SJCRH30 (cell line): ENCODE results near the gene MRPS5. TPM values are rescaled to one million over a fixed set of nuclear protein-coding genes. Genes with fewer than 3 reads are reported as not detected.
A peak's percentile ranks its signal among the peaks of the same experiment; 100 is the strongest.
"Not testable (repeated sequence)": the region's sequence is repeated elsewhere in the genome, so short reads cannot be mapped to it uniquely, and the experiment has no call there.

Experiments
- DNase-seq, 2 experiments: peaks; one replicate each; pipeline ENCODE4 v3.0.0-alpha.2; 2015 to 2020
- H3K27ac ChIP-seq: fragments of 250-450 bp; sonication (Bioruptor Pico); 2 replicates; pipeline ENCODE4 v1.5.1; 2020; ENCODE audit warnings: mild to moderate bottlenecking, moderate library complexity
- H3K27me3 ChIP-seq: fragments of 250-450 bp; sonication (Bioruptor Pico); 2 replicates; pipeline ENCODE4 v1.5.1; 2020; ENCODE audit warnings: mild to moderate bottlenecking, moderate library complexity
- H3K36me3 ChIP-seq: fragments of 250-450 bp; sonication (Bioruptor Pico); 2 replicates; pipeline ENCODE4 v1.5.1; 2020; ENCODE audit warnings: mild to moderate bottlenecking, moderate library complexity
- H3K4me1 ChIP-seq: fragments of 250-450 bp; sonication (Bioruptor Pico); 2 replicates; pipeline ENCODE4 v1.5.1; 2020; ENCODE audit warnings: mild to moderate bottlenecking, moderate library complexity
- H3K4me3 ChIP-seq: fragments of 250-450 bp; sonication (Bioruptor Pico); 2 replicates; pipeline ENCODE4 v1.5.1; 2020; ENCODE audit warnings: mild to moderate bottlenecking, moderate library complexity
- H3K9me3 ChIP-seq: fragments of 250-450 bp; sonication (Bioruptor Pico); replicated peaks from 2 replicates; pipeline ENCODE4 v1.5.1; 2020; ENCODE audit warnings: mild to moderate bottlenecking, moderate library complexity
- total RNA-seq: library from RNA; depleted of rRNA; stranded (reverse); fragments of >200 nt; shearing (Covaris generic); gene quantifications from 2 replicates; pipeline ENCODE4 v1.2.3, GENCODE V29; 2014

Gene MRPS5
- total RNA-seq, 1 experiment from 2014 or later = 63.6 TPM

DNA sequence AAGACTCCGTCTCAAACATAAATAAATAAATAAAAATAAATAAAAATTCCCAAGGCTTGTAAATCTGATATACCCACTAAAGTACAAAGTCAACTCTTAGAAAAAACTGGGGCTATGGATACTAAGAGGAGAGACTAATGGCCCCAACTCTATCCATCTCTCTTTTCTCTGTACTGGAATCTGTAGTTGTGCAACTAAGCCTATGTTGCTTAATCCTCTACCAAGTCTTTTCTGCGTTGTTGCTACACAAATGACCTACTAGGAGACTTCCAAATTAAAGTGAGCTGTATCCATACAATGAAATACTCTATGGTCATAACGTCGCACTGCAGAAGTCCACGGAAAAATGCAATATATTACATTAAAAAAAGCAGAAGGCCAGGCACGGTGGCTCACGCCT lies 8.1 kb downstream of the MRPS5 start:
- Histone ChIP-seq H3K4me1 (no peaks in the 10 kb centered on the region), H3K36me3 (peaks cover 70% of the 10 kb centered on the region)

DNA sequence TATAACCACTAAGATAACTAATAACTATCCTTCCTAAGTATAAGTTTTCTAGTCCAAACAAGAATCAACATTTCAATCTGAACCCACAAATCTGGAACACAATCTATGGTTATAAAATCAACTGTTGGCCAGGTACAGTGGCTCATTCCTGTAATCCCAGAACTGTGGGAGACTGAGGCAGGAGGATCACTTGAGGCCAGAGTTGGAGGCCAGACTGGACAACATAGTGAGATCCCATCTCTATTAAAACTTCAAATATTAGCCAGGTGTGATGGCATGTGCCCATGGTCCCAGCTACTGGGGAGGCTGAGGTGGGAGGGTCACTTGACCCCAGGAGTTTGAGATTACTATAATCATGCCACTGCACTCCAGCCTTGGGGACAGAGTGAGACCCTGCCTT lies 11.2 kb downstream of the MRPS5 start:
- Histone ChIP-seq H3K4me3 (no peak overlapping the region), H3K9me3 (no peaks in the 10 kb centered on the region), H3K4me1 (no peaks in the 10 kb centered on the region), H3K36me3 (peaks cover 83% of the 10 kb centered on the region), H3K27ac (no peak overlapping the region), H3K27me3 (no peaks in the 10 kb centered on the region)
- DNase-seq = no peak

More for the DNA sequence above, 8.1 kb downstream of the MRPS5 start:
- no peak overlapping the region for H3K4me3 ChIP-seq
- no peaks in the 10 kb centered on the region for H3K9me3 ChIP-seq
- no peak overlapping the region for H3K27ac ChIP-seq
- DNase-seq = no peak
- H3K27me3 ChIP-seq = no peaks in the 10 kb centered on the region

DNA sequence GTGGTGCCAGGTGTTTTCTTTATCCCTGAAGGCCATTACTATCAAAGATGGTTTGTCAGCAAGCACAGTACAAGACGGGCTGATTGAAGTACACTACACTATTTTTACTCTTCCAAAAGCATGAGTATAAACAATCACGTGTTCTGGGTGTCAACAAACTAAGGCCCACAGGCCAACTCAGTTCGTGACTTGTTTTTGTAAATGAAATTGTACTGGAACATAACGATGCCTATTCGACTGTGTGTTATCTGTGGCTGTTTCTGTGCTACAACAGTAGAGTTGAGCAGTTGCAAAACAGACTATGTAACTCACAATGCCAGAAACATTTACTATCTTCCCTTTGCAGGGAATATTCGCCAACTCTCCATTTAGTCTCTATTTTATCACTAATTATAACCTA lies 12.3 kb downstream of the MRPS5 start:
- H3K27ac ChIP-seq = no peak overlapping the region
- peaks cover 83% of the 10 kb centered on the region for H3K36me3 ChIP-seq
- H3K9me3 ChIP-seq = no peaks in the 10 kb centered on the region
- H3K27me3 ChIP-seq = no peaks in the 10 kb centered on the region
- no peak for DNase-seq
- no peak overlapping the region for H3K4me3 ChIP-seq
- no peaks in the 10 kb centered on the region for H3K4me1 ChIP-seq

DNA sequence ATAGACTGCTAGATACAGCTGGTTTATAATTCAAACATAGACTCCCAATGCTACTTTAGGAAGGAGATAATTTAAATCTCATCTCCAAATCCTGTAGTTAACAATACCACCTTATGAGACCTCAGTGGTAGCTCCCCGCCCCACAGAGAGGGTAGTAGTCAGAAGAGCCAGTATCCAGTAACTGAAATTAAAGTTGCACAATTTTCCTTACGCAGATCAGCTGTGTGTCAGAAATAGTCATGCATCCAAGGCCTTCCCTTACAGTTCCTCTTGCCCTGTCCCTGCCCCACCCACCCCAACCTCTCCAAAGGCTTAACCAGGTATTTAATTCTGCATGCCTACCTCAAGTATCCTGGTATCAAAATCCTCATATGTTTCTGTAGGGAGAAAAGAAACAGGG lies 15.5 kb downstream of the MRPS5 start:
- Histone ChIP-seq H3K27ac (no peak overlapping the region), H3K9me3 (no peaks in the 10 kb centered on the region), H3K27me3 (no peaks in the 10 kb centered on the region), H3K4me1 (no peaks in the 10 kb centered on the region), H3K36me3 (peaks cover 86% of the 10 kb centered on the region), H3K4me3 (no peak overlapping the region)
- no peak for DNase-seq

DNA sequence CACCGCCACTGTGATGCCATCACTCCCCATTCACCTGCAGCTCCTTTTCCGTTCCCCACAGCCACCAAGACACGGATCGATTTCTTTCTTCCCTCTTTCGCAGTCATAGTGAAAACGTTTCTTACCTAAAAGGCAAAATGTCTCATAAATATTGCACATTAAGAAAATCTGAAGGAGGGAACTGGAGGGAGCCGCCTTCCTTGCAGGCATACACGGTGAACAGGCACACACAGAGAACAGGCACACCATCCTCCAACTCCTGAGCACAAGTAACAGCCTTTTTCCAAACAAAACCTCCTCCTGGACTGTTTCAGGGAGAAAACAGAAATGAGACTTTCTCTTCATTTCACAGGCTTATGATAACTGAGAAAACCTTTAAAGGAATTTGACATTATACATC lies 17.0 kb downstream of the MRPS5 start:
- Histone ChIP-seq H3K4me3 (no peak overlapping the region), H3K27me3 (no peaks in the 10 kb centered on the region), H3K9me3 (no peaks in the 10 kb centered on the region), H3K4me1 (no peaks in the 10 kb centered on the region), H3K36me3 (peaks cover 86% of the 10 kb centered on the region), H3K27ac (no peak overlapping the region)
- DNase-seq = no peak

DNA sequence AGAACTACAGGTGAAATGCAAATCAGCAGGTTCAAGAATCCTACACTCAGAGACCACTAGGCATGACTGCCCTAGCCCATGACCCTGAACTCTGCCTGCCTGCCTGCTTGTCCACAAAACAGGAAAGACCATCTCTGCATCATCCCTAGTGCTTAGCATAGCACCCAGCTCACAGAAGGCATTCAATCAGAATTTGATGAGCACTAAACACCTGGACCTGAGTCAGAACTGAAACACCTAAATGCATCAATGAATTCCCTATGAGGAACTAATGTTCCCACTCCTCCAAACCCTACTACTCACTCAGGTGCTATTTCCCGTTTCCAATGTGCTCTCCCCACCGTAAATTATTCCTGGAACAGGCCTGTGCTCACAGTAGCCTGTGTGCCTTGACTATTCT lies 21.7 kb downstream of the MRPS5 start:
- no peak overlapping the region for H3K4me3 ChIP-seq
- H3K9me3 ChIP-seq = 0 out of 2 replicates have a peak, but pooled peaks cover 12% of the 10 kb centered on the region
- H3K36me3 ChIP-seq = peaks cover 79% of the 10 kb centered on the region
- no peaks in the 10 kb centered on the region for H3K4me1 ChIP-seq
- H3K27me3 ChIP-seq = no peaks in the 10 kb centered on the region
- DNase-seq = no peak
- no peak overlapping the region for H3K27ac ChIP-seq

DNA sequence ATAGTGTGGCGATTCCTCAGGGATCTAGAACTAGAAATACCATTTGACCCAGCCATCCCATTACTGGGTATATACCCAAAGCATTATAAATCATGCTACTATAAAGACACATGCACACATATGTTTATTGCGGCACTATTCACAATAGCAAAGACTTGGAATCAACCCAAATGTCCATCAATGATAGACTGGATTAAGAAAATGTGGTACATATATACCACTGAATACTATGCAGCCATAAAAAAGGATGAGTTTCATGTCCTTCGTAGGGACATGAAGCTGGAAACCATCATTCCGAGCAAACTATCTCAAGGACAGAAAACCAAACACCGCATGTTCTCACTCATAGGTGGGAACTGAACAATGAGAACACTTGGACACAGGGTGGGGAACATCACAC lies 23.3 kb downstream of the MRPS5 start:
- H3K4me1 ChIP-seq, H3K4me3 ChIP-seq, DNase-seq, H3K27me3 ChIP-seq, H3K27ac ChIP-seq: not testable (repeated sequence)
- Histone ChIP-seq H3K36me3 (peaks cover 75% of the 10 kb centered on the region), H3K9me3 (0 out of 2 replicates have a peak, but pooled peaks cover 12% of the 10 kb centered on the region)

DNA sequence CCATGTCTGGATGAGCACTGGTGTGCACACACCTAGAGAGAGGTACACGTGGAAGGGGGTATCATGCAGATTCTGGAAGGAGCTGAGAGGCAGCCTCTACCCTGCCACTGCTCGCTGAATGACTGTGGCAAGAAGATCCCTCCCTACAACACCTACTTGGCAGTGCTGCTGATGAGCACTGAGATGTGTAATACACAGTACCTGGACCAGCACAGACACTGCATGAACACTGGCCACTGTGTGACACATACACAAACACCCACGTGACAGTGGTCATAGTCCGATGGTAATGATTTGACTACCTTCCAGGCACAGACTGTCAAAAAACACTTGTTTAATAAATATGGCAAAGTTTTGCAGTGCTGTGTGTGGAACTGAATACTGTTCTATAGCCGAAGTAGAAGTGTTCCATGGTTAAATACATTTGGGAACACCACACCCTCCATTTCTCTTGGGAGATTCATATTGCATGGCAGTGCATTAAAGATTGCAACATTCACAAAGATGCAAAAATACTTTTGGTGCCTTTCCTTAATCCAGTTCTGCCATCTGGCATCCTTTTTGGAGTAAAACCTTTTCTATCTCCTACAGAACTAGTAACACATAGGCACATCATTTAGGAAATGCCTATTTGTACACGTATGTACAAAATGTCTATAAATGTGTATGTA lies 29.6 kb downstream of the MRPS5 start:
- 0 out of 2 replicates have a peak, but pooled peaks cover 3% of the 10 kb centered on the region for H3K9me3 ChIP-seq
- no peak overlapping the region for H3K4me3 ChIP-seq
- no peaks in the 10 kb centered on the region for H3K4me1 ChIP-seq

DNA sequence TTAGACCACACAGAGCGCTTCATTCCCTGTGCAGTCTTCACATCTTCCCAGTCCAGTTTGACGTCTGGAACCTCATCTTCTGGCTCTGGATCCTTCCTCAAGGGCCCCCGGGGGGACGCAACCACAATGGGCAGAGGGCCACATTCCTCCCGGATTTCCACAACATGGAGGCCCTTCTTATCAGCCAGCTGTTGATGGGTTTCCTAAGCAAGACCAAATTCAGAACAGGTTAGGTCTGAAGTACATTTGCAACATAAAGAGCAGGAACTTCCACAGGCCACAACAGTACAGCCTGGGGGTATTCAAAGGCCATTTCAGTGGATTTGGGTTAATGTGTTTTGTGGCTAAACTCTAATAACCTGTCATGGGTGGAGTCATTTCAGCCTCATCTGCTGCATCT lies 34.2 kb downstream of the MRPS5 start:
- H3K4me1 ChIP-seq = no peaks in the 10 kb centered on the region
- H3K9me3 ChIP-seq = no peaks in the 10 kb centered on the region
- H3K4me3 ChIP-seq = no peak overlapping the region
- no peak overlapping the region for H3K27ac ChIP-seq
- H3K36me3 ChIP-seq = peaks cover 55% of the 10 kb centered on the region
- no peaks in the 10 kb centered on the region for H3K27me3 ChIP-seq
- no peak for DNase-seq

More for the DNA sequence above, 29.6 kb downstream of the MRPS5 start:
- Histone ChIP-seq H3K27ac (no peak overlapping the region), H3K36me3 (peaks cover 70% of the 10 kb centered on the region), H3K27me3 (no peaks in the 10 kb centered on the region)
- DNase-seq = no peak

DNA sequence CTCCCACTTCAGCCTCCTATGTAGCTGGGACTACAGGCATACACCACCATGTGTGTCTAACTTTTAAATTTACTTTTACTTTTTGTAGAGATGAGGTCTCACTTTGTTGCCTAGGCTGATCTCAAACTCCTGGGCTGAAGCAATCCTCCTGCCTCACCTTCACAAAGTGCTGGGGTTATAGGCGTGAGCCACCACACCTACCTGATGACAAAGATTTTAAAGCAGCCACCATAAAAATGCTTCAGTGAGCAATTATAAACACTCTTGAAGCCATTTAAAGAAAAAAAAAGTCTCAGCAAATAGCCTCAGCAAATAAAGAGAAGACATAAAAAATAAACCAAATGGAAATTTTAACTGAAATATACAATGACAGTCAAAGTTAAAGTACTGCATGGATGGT lies 35.6 kb downstream of the MRPS5 start:
- DNase-seq = no peak
- no peak overlapping the region for H3K4me3 ChIP-seq

DNA sequence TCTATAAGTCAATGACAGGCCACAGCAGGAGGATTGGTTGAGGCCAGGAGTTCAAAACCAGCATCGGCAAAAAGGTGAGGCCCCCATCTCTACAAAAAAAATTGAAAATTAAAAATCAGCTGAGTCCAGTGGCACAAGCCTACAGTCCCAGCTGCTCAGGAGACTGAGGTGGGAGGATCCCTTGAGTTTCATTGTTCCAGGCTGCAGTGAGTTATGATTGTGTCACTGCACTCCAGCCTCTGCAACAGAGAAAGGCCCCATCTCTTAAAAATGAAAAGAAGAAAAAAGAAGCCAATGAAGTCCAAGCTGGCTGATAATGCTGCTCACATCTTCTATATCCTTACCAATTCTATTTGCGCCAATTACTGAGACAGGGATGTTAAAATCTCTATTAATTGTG lies 39.1 kb downstream of the MRPS5 start:
- Histone ChIP-seq H3K27ac (no peak overlapping the region), H3K4me3 (no peak overlapping the region), H3K9me3 (no peaks in the 10 kb centered on the region), H3K27me3 (no peaks in the 10 kb centered on the region), H3K4me1 (no peaks in the 10 kb centered on the region), H3K36me3 (peaks cover 17% of the 10 kb centered on the region)
- DNase-seq = no peak

More for the DNA sequence above, 35.6 kb downstream of the MRPS5 start:
- Histone ChIP-seq H3K9me3 (no peaks in the 10 kb centered on the region), H3K4me1 (no peaks in the 10 kb centered on the region), H3K27me3 (no peaks in the 10 kb centered on the region), H3K27ac (no peak overlapping the region), H3K36me3 (peaks cover 42% of the 10 kb centered on the region)

DNA sequence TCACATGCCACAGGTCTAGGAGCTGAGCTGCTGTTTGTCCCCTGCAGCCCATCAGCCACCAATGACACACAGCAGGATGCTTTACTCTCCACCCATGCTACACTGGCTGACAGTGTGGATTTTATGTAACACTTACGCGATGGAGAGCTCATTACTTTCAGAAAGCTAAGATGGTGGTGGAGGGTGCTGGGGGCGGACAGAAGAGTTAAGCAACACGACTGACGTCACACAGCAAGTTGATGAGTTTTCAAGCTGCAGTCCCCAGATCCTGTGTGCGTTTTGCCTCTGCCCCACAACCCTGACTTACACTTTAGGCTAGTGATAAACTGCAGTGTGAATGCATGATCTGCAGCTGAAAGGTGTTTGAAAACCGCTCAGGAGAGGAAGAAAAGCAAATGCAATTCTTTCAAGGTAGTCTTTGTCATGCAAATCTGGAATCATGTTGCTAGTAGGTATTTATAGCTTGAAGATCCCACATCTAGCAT lies 42.4 kb downstream of the MRPS5 start:
- Histone ChIP-seq H3K9me3 (no peaks in the 10 kb centered on the region), H3K36me3 (no peaks in the 10 kb centered on the region), H3K4me1 (peaks cover 11% of the 10 kb centered on the region), H3K27me3 (no peaks in the 10 kb centered on the region), H3K4me3 (no peak overlapping the region), H3K27ac (no peak overlapping the region)
- DNase-seq = no peak

DNA sequence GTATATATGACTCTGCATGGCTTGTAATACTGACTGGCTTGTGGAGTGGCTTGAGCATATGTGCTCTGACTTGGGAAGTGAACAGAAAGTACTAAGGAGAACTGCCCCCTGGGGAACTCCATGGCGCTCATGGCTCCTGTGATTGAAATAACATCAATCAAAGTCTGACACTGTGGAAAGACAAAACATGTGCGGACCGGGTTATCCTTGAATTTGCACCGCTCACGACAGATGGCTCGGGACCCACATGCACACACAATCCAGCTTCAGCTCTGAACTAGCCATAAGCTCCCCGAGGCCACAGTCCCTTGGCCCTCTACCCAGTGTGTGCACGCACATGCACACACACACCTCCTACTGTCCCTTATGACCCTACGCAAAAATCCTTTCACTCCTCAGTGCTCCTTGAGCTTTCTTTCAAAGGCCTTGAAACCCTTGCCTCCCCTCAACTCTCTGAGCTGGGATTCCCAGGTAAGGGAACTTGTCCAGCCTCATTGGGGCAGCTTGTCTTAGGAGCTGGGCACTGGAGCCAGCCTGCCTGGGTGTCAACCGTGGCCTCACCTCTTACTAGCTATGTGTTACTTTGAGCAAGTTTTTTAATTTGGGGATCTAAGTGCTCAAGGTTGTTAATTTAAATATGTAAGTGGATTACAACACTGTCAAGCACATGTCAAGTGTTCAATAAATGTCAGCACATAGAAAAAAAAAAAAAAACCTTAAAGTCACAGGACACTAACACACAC lies 43.6 kb downstream of the MRPS5 start:
- Histone ChIP-seq H3K9me3 (no peaks in the 10 kb centered on the region), H3K4me3 (no peak overlapping the region), H3K36me3 (no peaks in the 10 kb centered on the region), H3K27me3 (no peaks in the 10 kb centered on the region), H3K4me1 (peaks cover 22% of the 10 kb centered on the region), H3K27ac (no peak overlapping the region)
- DNase-seq = no peak

DNA sequence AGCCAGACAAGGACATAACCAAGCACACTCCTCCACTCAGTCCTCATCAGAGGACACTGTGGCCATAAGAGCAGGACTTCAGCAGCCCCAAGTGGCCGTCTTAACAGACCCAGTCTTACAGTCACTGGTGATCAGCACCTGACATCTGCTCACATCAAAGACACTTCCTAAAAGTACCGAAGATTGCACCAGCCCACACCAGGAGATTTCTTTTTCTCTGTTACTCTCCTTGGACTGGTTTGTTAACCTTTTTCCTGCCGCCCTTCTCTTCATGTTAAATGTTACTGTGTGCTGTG lies 44.1 kb downstream of the MRPS5 start:
- Histone ChIP-seq H3K9me3 (no peaks in the 10 kb centered on the region), H3K27ac (no peak overlapping the region), H3K4me1 (peaks cover 22% of the 10 kb centered on the region), H3K36me3 (no peaks in the 10 kb centered on the region), H3K27me3 (no peaks in the 10 kb centered on the region), H3K4me3 (no peak overlapping the region)
- no peak for DNase-seq

DNA sequence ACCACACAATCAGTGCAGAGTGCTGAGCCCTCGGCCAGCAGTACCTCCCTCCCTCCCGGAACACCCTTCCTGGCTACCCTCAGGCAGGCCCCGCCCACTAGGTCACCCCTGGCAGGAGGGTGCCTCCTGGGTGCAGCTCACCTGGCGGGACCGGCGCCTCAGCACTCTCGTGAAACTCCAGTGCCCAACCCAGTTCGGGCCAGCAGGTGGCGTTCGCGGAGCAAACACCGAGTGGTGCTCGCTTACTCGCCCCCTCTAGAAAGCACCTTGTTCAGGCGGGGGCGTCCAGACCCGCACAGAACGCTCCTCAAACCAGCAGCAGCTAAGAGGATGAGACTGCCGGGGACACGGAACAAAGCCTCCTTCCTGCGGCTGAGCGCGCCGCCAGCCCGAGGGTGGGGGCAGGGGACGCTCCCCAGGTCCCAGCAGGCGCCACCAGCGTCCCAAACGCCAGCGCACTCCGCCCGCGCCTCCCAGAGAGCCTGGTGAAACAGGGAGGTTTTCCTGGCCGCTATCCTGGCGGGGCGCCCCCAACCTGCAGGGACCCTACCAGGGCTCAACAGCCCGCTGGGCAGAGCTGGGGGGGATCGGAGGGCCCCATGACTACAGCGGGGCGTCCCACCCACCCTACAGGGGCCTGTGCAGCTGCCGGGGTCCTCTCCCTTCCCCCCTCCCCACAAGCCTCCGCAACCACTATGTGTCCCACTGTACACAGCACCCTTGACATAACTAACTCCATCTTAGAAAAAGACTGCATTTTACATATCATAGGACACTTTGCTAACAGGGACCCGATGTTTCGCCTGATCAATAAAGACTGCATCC lies 44.7 kb downstream of the MRPS5 start:
- H3K9me3 ChIP-seq = no peaks in the 10 kb centered on the region
- peaks cover 22% of the 10 kb centered on the region for H3K4me1 ChIP-seq
- H3K27me3 ChIP-seq = no peaks in the 10 kb centered on the region
- peak in 1 of 2 experiments; percentile 32 for DNase-seq
- no peak overlapping the region for H3K27ac ChIP-seq
- no peaks in the 10 kb centered on the region for H3K36me3 ChIP-seq
- no peak overlapping the region for H3K4me3 ChIP-seq
